RCC 7860 (cell line): ENCODE measurements around the gene ARHGEF35.
A peak's percentile ranks its signal among the peaks of the same experiment; 100 is the strongest.
"Not testable (repeated sequence)": the region's sequence is repeated elsewhere in the genome, so short reads cannot be mapped to it uniquely, and the experiment has no call there.

Source experiments
- DNase-seq: peaks from one replicate; pipeline ENCODE4 v3.0.0-alpha.2; 2015; ENCODE audit warnings: low spot score
- FAIRE-seq: peaks from 2 replicates; lab custom pipeline; 2012; peaks lifted over from hg19 to GRCh38; lab: Jason Lieb, UNC

Gene ARHGEF35

DNA sequence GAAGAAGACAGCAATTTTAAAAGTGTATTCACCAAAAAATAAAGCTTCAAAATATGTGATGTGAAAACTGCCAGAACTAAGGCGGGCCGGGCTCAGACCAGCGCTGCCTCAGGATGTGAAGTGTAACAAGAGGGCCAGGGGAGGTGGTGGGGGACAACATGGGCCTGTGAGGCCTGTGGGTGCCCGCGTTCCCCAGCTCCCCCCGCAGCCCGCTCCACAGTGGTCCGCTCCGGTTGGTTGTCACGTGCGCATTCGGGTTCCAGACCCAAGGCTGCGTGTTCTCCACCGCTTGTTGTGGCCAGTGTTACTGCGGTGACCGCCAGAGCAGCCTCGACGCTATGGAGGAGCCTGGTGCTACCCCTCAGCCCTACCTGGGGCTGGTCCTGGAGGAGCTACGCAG lies 12.5 kb downstream of the ARHGEF35 start, which contains the start of gene CTAGE4:
Gene CTAGE4 (plus strand): TSS at position 301 of the 400 bp plus-strand sequence. CDS start 38 bp downstream, at position 339.
- not testable (repeated sequence) for FAIRE-seq, DNase-seq

DNA sequence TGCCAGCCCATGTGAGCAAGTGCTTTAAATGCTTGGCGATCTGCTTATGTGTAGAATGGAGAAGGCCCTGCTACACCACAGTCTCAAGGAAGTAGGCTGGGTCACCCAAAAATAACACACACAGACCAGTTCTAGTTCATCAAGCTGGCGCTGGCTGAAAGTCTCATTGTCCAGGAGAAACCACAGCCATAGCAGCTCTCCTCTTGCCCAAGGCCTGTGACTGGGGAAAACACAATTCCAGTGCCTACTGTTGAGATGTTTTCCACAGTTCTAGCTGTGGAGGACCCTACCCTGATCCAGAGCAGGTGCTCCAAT lies 16.5 kb downstream of the ARHGEF35 start:
- not testable (repeated sequence) for DNase-seq, FAIRE-seq

DNA sequence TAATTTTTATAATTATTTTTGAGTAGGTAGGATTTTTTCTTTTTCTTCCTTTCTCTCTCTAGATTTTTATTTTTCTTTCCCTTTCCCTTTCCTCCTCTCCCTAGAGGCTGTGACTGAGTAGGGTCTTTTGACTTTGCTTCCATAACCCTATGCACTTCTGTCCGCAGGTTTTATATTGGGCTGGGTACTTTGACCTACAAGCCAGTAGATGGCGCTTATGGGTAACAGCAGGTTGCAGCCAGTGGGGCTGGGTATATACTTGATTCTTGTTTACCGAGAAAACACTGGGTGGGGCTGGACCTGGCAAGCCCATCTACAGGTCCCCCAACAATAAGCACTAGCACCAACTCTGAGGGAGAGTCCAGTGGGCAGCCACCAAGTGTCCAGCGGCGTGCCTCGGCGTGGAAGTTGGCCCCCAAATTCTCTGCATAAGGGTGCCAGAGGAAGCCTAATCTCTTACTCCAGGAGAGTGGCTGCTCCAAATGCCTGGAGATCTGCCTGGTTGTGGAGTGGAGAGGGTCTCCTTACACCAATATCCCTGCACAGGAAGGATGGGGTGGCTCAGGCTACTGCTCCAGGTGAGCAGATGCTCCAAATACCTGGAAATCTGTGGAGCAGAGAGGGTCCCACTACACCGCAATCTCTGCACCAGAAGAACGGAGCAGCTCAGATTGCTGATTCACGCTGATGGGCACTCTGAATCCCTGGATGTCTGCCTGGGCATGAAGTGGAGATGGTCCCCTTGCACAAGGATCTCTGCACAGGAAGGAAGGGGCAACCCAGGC lies 17.1 kb downstream of the ARHGEF35 start:
- not testable (repeated sequence) for DNase-seq, FAIRE-seq

DNA sequence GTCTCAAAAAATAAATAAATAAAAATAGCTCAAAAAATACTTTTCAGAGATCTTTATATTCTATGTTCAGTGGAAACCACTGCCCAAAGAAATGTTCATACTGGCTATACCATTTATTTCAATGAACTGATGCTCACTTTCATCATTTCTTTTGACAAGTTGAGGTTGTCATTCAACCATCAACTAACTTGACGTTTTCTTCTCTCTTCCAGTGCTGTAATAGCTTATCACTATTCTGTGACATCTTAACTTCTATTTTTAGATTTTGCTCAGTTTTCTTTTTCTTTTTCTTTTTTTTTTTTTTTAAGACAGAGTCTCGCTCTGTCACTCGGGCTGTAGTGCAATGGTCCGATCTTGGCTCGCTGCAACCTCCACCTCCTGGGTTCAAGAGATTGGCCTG lies 21.0 kb downstream of the ARHGEF35 start:
- DNase-seq (no peak), FAIRE-seq (no peak)

DNA sequence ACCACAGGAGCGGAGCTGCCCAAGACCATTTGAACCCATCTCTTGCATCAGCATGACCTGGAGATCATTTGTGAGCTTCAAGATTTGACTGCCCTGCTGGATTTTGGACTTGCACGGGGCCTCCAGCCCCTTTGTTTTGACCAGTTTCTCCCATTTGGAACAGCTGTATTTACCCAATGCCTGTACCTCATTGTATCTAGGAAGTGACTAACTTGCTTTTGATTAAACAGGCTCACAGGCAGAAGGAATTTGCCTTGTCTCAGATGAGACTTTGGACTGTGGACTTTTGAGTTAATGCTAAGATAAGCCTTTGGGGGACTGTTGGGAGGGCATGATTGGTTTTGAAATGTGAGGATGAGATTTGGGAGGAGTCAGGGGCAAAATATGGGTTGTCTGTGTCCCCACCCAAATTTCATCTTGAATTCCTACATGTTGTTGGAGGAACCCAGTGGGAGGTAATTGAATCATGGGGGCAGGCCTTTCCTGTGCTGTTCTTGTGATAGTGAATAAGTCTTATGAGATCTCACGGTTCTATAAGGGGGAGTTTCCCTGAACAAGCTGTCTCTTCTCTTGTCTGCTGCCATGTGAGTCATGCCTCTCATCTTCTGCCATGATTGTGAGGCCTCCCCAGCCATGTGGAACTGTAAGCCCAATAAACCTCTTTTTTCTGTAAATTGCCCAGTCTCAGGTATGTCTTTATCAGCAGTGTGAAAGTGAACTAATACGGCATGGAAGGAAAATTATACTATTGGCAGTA lies 23.9 kb downstream of the ARHGEF35 start:
- peak; percentile 40 for DNase-seq
- not testable (repeated sequence) for FAIRE-seq

DNA sequence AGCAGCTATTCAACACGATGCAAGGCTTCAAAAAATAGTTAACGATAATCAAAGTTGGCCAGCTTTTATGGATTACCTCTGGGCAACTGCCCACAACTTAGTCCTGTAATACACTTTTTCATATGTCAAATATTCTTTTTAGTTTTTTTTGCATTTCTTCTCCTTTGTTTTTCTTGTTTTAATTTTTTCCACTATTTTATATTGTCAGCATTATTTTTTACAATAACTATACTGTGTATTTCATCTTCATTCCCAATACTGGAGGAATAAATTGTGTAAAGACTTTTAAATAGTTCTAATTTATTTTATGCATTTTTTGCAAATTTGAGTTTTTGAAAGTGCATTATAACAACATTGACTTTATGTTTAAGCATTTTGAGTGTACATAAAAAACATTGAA lies 30.8 kb downstream of the ARHGEF35 start:
- DNase-seq = no peak
- no peak for FAIRE-seq

DNA sequence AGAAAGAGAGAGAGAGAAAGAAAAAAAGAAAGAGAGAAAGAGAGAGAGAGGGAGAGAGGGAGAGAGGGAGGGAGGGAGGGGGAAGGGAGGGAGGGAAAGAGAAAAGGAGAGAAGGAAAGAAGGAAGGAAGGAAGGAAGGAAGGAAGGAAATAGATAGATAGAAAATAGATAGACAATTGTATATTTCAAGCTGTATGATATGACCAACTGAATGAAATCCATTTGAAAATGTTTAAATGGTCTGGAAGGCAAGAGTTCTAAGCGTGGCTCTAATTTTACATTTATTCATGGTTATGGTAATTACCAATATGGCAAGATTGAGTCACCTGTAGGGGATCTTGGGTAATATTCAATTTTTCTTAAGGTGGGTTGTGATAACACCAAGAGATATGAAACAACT lies 36.8 kb downstream of the ARHGEF35 start:
- DNase-seq = no peak
- FAIRE-seq = no peak

DNA sequence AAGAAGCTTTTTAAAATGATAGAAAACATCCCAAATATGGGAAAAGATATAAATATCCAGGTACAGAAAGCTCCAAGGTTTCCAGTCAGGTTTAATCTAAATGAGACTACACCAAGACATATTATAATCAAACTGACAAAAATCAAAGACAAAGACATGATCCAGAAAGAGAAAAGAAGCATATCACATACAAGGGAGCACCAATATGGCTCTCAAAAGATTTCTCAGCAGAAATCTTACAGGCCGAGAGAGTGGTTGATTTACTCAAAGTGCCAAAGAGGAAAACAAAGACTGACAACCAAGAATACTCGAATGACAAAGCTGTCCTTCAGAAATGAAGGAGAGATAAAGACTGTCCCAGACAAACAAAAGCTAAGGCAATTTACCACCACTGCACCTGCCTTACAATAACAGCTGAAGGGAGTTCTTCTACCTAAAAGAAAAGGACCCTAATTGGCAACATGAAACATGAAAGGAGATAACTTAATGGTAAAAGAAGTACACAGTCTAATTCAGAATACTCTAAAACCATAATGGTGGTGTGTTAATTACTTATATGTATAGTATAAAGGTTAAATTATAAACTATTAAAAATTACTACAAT lies 47.3 kb downstream of the ARHGEF35 start:
- FAIRE-seq (no peak), DNase-seq (no peak)

DNA sequence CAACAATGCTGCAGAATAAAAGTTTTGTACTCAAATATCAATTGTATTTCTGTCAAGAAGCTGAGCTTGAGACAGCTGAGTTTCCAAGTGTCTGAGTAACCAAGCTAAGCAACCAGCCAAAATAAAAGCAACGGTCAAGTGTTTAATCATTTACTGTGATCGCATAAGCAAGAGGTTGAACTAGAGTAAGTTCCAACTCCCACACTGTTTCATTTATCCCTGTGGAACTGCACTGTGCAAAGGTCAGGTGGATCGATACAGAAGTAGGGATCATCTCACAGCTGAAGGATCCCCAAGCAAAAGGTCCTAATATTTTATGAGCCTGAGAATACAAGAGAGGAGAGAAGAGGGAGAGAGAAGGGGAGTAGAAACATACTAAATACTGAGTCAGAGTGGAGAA lies 51.2 kb downstream of the ARHGEF35 start:
- DNase-seq (peak; percentile 24), FAIRE-seq (no peak)

DNA sequence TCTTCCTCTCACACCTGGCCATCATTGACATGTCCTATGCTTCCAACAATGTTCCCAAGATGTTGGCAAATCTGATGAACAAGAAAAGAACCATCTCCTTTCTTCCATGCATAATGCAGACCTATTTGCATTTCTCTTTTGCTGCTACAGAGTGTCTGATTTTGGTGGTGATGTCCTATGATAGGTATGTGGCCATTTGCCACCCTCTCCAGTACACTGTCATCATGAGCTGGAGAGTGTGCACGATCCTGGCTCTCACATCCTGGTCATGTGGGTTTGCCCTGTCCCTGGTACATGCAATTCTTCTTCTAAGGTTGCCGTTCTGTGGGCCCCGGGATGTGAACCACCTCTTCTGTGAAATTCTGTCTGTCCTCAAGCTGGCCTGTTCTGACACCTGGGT lies 53.4 kb downstream of the ARHGEF35 start:
- FAIRE-seq (no peak), DNase-seq (no peak)

DNA sequence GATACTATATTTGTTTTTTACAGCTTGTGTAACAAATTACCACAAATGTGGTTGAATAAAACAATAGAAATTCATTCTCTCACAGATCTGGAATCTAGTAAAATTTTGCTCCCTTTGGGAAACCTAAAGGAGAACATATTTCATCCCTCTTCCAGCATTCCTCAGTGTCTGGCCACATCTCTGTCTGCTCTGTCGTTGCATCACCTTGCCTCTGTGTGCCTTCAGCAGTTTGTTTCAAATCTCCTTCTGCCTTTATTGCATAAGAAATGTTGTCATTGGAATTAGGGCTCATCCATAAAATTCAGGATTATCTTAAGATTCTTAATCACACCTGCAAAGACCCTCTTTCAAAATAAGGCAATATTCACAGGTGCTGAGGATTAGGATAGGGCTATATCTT lies 58.1 kb downstream of the ARHGEF35 start:
- FAIRE-seq = no peak
- DNase-seq = no peak
